Cardiac muscle cell (in vitro differentiated cells and primary cell): ENCODE results near the gene MYOD1. TPM values are rescaled to one million over a fixed set of nuclear protein-coding genes. Genes with fewer than 3 reads are reported as not detected.

ENCODE experiments used
- DNase-seq, 2 donors: peaks; one replicate each; pipeline versions ENCODE4 v3.0.0 to v3.0.0-alpha.2; 2010 to 2017; ENCODE audit warnings: low read depth in 1 of 2, low spot score in 1 of 2
- H3K27ac ChIP-seq: fragments of 200-600 bp; sonication (generic); 2 replicates; pipeline ENCODE4 v1.5.1; 2016
- H3K27me3 ChIP-seq: fragments of 200-600 bp; sonication (generic); 2 replicates; pipeline ENCODE4 v1.6.0; 2016; ENCODE audit warnings: control low read depth
- H3K36me3 ChIP-seq: fragments of 200-600 bp; sonication (generic); 2 replicates; pipeline ENCODE4 v1.5.1; 2016; ENCODE audit warnings: control low read depth
- H3K4me1 ChIP-seq: fragments of 200-600 bp; sonication (generic); 2 replicates; pipeline ENCODE4 v1.8.1; 2017; ENCODE audit warnings: low read depth, mild to moderate bottlenecking, mixed run types
- H3K4me3 ChIP-seq: fragments of 200-600 bp; sonication (generic); 2 replicates; pipeline ENCODE4 v1.5.1; 2016; ENCODE audit warnings: mild to moderate bottlenecking
- H3K9me3 ChIP-seq: fragments of 200-600 bp; sonication (generic); 2 replicates; pipeline ENCODE4 v1.5.1; 2017; ENCODE audit warnings: low read depth, mild to moderate bottlenecking, control low read depth
- polyA plus RNA-seq: library from polyadenylated mRNA; unstranded; fragments of >200 nt; fragmentation: Nextera tagmentation; extraction: Ambion mirVana; gene quantifications from 2 replicates; pipeline ENCODE4 v1.2.1, GENCODE V29; 2016
- total RNA-seq: library from RNA; depleted of rRNA; stranded (reverse); fragments of >200 nt; gene quantifications from 2 replicates; pipeline ENCODE4 v1.2.3, GENCODE V29; 2016
- TF ChIP-seq, protein P1 (sequence below): IDR thresholded peaks from 2 replicates; pipeline ENCODE4 v1.5.1; 2012; ENCODE audit warnings: low read depth, mild to moderate bottlenecking, low read length

The MYOD1 gene
- total and polyA plus RNA-seq, 2 experiments from 2014 or later: not detected

DNA sequence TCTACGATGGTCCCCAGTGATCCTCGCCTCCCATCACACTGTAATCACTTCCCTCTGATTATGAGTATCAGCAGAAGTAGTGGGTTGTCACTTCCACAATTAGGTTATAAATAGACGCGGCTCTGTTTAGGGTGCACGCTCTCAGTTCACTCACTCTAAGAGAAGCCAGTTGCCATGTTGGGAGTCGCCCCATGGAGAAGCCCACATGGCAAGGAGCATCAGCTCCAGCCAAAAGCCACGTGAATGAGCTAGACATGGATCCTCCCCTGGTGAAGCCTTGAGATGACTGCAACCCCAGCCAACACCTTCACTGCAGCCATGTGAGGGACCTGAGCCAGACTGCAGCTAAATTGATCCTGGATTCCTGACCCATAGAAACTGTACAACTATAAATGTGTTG, 26.4 kb upstream of the MYOD1 start:
- Histone ChIP-seq H3K4me1 (no peaks in the 10 kb centered on the region), H3K27me3 (peaks cover 90% of the 10 kb centered on the region), H3K27ac (no peak overlapping the region), H3K4me3 (no peak overlapping the region), H3K9me3 (no peaks in the 10 kb centered on the region), H3K36me3 (no peaks in the 10 kb centered on the region)
- TF ChIP-seq, protein P1, sequence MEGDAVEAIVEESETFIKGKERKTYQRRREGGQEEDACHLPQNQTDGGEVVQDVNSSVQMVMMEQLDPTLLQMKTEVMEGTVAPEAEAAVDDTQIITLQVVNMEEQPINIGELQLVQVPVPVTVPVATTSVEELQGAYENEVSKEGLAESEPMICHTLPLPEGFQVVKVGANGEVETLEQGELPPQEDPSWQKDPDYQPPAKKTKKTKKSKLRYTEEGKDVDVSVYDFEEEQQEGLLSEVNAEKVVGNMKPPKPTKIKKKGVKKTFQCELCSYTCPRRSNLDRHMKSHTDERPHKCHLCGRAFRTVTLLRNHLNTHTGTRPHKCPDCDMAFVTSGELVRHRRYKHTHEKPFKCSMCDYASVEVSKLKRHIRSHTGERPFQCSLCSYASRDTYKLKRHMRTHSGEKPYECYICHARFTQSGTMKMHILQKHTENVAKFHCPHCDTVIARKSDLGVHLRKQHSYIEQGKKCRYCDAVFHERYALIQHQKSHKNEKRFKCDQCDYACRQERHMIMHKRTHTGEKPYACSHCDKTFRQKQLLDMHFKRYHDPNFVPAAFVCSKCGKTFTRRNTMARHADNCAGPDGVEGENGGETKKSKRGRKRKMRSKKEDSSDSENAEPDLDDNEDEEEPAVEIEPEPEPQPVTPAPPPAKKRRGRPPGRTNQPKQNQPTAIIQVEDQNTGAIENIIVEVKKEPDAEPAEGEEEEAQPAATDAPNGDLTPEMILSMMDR: no peak
- no peak for DNase-seq

DNA sequence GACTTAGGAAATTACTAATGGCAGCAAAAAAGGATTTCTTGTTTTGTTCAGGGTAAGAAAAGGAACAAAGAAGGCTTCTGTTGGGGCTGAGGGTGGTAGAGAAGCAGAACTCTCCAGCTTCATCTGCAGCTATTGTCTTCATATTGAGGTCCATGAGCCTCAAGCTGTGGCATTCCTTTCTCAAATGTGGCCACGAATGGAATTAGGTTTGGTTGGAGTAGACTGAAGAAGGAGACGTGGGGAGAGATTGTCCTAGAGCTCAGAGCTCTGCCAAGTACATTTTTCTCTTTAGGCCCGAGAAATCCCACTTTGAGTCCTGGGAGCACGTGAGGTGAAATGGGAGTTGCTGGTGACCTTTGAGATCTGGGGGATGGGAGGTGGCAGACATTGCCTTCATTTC, 25.8 kb upstream of the MYOD1 start:
- H3K4me1 ChIP-seq: no peaks in the 10 kb centered on the region
- H3K27ac ChIP-seq: no peak overlapping the region
- no peaks in the 10 kb centered on the region for H3K9me3 ChIP-seq
- peaks cover 96% of the 10 kb centered on the region for H3K27me3 ChIP-seq
- TF ChIP-seq, protein P1: no peak
- H3K4me3 ChIP-seq: no peak overlapping the region
- H3K36me3 ChIP-seq: no peaks in the 10 kb centered on the region
- no peak for DNase-seq

DNA sequence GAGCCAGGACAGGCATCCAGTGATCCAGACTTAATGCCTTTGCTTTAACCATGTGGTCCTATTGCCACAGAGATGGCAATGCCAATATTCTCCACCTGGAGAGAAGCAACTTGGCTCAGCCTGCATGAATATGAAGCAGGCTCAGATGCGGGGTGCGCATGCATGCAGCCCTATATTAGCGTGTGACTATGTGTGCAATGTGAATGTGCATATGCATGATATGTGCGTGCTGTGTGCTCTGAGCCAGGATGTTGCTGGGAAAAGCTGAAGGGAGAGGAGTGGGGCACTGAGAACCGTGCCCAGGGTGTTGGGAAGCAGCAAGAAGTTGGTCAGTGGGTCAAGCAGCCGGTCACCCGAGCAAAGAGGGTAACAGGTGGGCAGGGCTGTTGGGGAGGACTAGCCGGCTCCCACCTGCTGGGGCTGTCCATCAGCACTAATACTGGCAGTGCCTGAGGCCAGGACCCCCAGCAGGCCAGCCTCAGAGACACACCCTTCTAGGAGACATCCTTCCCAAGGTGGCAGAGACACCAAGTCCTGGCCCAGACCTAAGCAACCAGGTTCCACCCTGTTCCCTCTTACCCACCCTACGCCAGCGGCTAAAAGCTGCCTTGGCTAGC, 24.8 kb upstream of the MYOD1 start:
- peaks cover 89% of the 10 kb centered on the region for H3K27me3 ChIP-seq
- H3K9me3 ChIP-seq: no peaks in the 10 kb centered on the region
- H3K36me3 ChIP-seq: no peaks in the 10 kb centered on the region
- TF ChIP-seq, protein P1: no peak
- no peak overlapping the region for H3K4me3 ChIP-seq
- no peak overlapping the region for H3K27ac ChIP-seq
- DNase-seq: no peak
- H3K4me1 ChIP-seq: no peaks in the 10 kb centered on the region

DNA sequence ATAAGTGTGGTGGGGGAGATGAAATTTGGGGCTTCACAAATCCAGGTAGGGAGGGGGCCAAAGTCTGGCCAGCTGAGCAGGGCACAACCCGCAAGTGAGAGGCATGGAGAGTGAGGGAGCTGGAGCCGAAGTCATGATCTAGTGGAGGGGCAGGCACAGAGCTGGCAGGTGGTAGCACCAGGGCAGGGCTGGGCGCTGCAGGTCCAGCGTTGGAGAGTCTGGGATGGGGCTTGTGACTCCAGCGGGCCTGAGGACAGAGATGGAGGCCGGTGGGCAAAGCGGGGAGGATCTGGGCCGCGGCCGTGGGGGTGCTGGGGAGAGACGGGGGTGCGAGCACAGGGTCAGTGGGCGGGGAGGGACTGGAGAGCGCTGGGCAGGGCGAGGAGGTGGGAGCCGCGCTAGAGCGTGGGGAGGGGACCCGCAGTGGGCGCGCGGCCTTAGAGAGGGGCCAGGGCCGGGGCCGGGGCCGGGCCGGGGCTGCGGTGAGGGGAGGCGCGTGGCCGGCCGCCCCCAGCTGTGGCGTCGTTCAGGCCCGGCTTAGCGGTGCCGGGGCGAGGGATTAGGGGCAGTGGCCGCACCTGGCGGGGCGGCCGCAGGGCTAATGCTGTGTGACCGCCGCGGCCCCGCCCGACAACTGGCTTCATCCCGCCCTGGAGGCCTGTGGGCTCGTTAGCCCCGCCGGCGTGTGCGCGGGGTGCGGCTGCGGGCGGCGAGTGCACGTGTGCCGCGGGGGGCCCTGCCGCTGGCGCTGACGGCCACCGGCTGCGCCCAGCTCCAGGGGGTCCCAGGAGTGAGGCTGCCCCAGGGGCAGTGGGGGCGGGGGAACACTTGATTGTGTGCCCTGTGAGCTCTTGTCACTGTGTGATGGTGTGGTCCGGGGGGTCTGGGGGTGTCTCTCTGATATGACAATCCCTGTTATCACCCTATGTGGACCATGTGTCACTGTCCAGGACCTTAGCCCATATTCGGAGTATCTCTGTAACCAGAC, 23.6 kb upstream of the MYOD1 start:
- TF ChIP-seq, protein P1: no peak
- Histone ChIP-seq H3K4me3 (no peak overlapping the region), H3K9me3 (no peaks in the 10 kb centered on the region), H3K36me3 (no peaks in the 10 kb centered on the region), H3K4me1 (no peaks in the 10 kb centered on the region), H3K27ac (no peak overlapping the region), H3K27me3 (peaks cover 78% of the 10 kb centered on the region)
- DNase-seq: no peak

DNA sequence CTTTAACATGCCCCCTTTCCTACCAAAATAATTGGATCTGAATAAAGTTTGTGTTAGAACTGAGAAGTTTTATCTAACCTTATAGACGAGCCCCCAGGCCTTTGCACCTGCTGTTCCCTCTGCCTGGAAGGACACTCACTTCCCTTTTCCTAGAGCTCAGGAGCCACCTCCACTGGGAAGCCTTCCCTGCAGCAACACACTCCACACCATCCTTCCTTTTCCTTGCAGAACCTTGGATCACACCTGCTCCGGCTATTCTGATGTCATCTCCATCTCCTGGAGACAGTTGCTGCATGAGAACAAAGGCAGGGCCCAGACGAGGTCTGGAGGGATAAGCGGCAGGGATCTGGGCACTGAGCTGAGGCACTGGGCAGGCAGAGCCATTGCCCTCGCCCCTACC, 22.6 kb upstream of the MYOD1 start:
- H3K27me3 ChIP-seq: peaks cover 68% of the 10 kb centered on the region
- no peak overlapping the region for H3K4me3 ChIP-seq
- no peak for DNase-seq
- H3K36me3 ChIP-seq: no peaks in the 10 kb centered on the region
- TF ChIP-seq, protein P1: no peak
- H3K4me1 ChIP-seq: no peaks in the 10 kb centered on the region
- no peak overlapping the region for H3K27ac ChIP-seq
- no peaks in the 10 kb centered on the region for H3K9me3 ChIP-seq
